Activated CD4-positive, alpha-beta T cell treated with anti-CD3 and anti-CD28 coated beads, Interleukin-2, amount 50 U/mL, for 24 hours (primary cell): Measurements from ENCODE around the gene MACF1.
"Not testable (repeated sequence)": the region's sequence is repeated elsewhere in the genome, so short reads cannot be mapped to it uniquely, and the experiment has no call there.

Experiments used
- DNase-seq, 2 donors: peaks; one replicate each; pipeline ENCODE4 v3.0.0-alpha.2; 2020; ENCODE audit warnings: low read depth in 1 of 2, low spot score in 1 of 2

Gene MACF1

DNA sequence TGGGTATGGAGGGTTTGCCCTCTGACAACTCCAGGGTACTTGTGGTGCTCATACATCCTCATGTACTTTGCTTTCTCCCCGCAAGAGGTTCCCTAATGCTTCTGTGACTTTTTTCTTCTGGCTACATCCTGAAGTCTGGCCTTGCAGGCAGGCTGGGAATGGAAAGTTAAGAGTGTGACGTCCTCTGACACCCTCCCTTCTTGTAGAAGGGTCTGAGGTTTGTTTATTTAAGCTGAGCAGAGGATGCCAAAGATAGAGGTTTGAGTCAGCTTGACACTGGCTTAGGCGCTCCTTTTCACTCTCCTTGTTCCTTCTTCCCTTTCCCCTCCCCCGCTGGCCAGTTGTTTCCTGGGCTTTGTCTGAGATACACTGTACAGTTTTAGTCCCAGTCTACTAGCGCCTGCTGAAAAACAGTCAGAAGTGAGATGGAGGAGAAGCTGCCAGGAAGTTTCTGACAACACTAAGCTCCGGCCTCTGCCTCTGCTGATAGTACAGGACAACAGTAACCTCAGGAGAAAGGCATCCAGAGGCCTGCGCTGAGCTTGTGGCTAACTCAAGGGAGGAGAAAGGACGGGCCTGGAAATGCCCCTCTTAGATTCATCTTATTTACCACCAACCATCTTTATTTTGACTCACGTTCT is at the start of gene MACF1:
TSS of gene MACF1 (plus strand) at position 255 of the 641 bp plus-strand sequence. CDS start at position 583, 328 bp downstream.
- DNase-seq, result no peak

GRCh38 chr1:39157304-39157703 is 47.2 kb upstream of the MACF1 start:
- no peak for DNase-seq

DNA sequence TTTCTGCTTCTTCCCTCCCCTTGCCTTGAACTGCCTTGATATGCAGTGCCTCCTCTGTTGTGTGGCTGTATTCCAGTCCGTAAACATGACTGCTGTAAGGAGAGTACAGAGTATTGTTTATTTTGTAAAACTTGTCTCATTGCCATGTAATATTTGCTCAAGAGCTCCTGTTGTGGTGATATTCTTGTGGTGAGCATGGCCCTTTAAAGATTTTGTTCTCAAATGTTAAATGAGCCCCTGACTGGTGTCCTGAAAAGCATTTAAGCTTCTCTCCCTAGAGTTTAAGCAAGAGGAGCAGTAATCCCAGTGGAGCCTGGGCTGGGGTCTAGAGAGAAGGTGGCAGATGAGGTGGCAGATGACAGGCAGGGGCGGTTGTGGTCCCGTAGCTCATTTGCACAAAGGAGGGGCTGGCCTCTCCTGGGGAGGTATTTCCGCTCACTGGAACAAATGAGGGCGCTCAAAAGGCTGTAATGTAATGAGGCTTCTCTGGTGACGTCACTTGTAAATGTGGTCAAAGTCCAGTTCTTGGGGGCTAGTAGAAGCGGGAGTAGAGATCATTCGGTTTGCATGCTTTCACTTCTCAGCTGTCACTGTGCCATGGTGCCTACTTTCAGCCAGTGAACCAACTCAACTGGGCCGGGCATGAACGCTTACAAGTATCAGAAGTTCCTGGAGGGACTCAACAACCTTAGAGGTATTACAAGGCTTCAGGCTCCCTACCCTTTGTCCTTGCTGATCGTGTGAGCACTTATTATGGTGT is 46.0 kb upstream of the MACF1 start:
- no peak for DNase-seq

DNA sequence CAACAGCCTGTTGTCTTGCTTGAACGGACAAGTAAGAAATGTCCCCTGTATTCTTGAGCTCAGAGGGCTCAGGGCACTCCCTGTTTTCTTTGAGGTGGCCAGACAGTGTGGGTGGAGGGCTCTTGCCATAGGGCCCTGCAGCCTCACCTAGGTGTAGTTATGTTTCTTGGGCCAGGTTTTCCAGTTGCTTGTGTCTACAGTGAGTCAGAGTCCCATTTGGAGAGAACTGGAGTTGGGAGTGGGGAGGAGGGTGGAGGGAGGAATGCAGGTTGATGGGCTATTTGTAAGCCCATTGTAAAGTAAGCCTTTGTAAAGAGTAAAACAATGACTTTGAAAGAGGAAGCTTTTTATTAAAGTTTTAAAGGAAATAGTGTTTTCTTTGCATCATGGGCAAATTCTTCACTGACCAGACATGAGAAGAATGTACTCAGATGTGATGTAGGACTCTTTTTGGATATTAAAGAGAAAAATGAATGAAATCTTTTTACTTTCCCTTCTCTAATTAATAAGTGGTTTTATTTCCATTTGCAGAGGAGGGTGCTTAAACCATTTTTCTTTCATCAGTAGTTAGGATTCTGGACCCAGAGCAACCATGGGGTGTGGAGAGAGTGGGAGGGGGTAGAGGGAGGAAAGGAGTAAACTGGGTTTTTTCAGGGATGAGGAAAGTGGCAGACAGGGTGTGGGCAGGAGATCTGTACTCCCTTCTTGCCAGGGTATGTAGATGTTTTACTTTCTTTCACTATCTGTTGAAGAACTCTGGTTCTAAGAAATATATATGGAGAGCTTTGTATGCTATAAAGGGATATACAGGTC is 45.1 kb upstream of the MACF1 start:
- no peak for DNase-seq

DNA sequence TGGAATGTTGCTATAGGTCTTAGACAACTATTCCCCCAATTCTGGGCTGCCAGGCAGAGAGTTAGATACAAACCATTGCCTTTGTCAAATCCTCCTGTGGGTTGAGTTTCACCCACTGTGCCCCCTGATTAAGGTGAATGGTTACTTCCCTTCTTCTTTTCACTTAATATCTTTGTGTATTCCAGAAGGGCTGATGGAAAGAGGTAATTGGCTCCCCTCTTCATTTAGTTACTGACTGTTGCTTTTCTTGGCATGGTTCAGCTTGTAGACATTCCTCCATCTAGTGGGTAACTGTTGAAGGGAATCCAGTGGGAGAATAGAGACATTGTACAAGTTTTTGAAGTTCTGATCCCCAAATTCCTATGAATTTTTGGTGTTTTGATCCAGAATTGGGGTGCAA is 43.8 kb upstream of the MACF1 start:
- DNase-seq, result no peak

GRCh38 chr1:39161811-39162210 is 42.7 kb upstream of the MACF1 start:
- not testable (repeated sequence) for DNase-seq

DNA sequence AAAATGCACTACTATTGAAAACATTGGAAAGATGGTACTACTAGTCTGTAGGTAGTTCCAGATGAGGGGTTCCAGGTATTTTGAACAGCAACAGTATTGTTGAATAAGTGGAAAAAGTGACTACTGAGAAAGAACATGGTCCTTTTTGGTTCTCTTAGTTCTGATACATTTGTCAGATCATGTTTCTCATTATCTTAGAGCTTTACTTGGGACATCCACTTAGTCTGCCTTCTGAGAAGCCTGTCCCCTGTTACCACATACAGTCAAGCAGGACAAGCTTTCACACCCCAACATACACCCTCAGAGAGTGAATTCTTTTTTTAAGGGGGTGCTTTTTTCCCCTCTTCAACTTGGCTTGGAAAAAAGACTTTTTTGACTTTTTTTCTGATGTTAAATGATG is 41.0 kb upstream of the MACF1 start:
- no peak for DNase-seq

GRCh38 chr1:39164256-39164655 is 40.2 kb upstream of the MACF1 start:
- no peak for DNase-seq

DNA sequence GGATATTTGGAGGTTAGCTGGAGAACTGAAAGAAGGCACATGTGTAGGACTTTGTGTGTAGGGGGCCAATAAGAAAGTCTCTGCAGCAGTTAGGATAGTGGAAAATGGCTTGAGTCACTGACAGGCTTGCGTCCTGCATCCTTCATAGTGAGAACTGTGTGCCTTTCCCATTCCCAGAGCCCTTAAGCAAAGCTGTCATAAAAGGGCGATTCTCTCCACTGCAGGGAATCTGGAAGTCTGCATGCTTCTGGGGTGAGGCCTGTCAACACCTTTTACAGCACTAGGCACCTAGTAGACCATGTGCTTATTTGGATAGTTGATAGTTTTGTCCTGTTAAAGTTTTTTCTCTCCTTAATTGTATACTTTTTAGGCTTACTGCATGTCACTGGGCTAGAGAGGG is 39.4 kb upstream of the MACF1 start:
- DNase-seq, result no peak

- DNase-seq, result no peak
These were observed 39.0 kb upstream of the MACF1 start for GRCh38 chr1:39165488-39165887.

DNA sequence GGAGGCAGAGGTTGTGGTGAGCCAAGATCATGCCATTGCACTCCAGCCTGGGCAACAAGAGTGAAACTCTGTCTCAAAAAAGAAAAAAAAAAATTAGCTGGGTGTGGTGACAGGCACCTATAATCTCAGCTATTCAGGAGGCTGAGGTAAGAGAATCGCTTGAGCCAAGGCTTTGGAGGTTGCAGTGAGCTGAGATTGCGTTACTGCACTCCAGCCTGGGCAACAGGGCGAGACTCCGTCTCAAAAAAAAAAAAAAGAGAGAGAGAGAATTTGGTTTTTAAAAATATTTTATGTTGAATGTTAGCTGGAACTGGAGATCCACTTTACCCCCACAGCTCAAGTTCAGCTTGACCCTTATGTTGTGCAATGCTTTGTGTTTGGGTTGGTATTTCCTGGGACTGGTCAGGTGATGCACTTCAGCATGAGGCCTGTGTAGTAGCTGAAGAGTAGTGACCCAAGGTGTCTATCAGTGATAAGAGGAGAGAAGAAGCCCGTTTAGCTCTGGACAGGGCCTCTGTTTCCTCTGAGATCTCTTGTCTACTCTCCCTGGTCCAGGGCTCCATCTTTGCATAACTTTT is 36.8 kb upstream of the MACF1 start:
- DNase-seq, result no peak

GRCh38 chr1:39168301-39169080 is 36.0 kb upstream of the MACF1 start:
- no peak for DNase-seq

- DNase-seq, result no peak
These were observed 33.5 kb upstream of the MACF1 start for GRCh38 chr1:39170731-39171667.

GRCh38 chr1:39173119-39173994 is 31.1 kb upstream of the MACF1 start:
- no peak for DNase-seq

DNA sequence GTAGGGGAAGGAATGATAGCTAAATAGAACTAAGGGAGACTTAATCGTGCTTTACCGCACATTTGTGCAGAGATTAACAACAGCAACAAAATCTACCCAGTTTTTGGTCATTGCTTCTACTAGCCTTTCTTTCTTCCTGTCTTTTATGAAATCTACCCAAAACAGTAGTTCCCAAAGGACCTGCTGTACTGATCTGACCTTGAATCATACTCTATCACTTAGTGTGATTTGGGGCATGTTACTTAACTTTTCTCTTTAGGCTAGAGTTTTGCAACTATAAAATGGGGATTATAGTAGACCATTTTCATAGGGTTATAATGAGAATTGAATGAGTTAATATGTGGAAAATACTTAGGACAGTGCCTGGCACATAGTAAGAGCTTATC is 30.5 kb upstream of the MACF1 start:
- DNase-seq, result no peak

- no peak for DNase-seq
These were observed 30.0 kb upstream of the MACF1 start for GRCh38 chr1:39174390-39175081.

DNA sequence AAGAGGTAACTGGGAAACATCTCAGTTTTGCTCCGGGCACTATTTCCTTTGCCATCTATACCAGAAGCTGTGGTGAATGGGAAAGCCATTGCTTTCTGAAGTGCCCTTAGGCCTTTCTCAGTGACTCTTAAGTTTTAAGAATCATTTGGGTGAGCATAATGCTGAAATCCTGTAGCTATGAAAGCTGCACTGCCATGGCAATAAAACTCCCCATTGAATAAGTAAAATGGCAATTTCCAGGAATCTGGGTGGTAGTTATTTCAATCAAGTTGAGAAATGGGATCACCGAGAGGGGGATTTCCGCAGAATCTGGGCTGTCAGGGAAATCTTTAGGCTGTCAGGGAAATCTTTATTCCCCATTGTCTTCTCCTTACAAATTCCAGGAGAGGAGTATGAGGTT is 26.8 kb upstream of the MACF1 start:
- DNase-seq, result no peak
